HG03558 (cell line): ENCODE measurements around the gene EPN1.

Experiments used
- ATAC-seq: cut with Tn5 transposase; IDR thresholded peaks from one replicate; pipeline ENCODE4 v1.9.1; 2021; ENCODE audit warnings: moderate number of reproducible peaks; ENCODE audit not compliant: unreplicated experiment; ENCODE audit errors: extremely low read depth

Gene EPN1

DNA sequence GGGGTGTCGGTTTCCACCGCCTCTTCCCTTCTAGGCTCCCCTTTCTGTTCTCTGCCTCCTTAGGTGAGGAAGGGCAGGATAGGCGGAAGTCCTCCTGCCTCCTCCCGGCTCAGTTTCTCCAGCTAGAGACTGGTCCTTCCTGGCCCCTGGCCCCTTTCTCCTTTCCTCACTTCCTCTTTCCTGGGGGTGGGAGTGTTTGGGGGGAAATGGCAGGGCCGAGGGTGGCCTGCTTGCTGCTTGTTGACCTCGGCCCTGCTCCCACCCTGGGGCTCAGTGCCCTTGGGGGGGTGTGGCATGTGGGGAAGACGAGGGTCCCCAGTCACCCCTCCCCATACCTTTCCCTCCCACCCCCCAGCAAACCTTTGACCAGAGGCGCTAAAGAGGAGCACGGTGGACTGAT, 15.2 kb upstream of the EPN1 start:
- no peak for ATAC-seq

DNA sequence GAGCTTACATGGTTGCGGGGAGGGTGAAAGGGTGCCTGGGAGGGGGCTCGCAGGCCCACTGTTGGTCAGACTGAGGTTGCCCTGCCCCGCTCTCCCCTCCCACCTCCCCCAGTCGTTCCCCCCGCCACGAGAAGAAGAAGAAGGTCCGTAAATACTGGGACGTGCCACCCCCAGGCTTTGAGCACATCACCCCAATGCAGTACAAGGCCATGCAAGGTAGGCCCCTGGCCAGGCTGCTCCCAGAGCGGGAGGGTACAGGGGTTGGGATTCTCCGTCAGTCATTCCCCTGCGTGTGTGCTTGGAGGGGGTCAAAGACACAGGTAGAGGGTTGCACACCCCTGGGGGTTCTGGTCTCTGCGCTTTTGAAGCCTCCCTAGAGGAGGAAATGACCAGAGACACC, 14.6 kb upstream of the EPN1 start:
- no peak for ATAC-seq

DNA sequence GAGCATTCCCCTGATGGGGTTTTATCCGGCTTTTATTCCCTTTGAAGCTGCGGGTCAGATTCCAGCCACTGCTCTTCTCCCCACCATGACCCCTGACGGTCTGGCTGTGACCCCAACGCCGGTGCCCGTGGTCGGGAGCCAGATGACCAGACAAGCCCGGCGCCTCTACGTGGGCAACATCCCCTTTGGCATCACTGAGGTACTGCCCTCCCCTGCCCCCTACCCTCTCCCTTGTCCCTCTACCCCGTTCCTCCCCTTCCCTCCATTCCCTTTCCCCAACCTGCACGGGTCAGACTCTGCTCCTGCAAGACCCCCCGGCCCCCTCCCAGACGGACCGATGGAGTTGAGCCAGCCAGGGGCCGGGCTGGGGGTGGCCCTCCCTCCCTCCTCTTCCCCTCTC, 14.0 kb upstream of the EPN1 start:
- no peak for ATAC-seq

DNA sequence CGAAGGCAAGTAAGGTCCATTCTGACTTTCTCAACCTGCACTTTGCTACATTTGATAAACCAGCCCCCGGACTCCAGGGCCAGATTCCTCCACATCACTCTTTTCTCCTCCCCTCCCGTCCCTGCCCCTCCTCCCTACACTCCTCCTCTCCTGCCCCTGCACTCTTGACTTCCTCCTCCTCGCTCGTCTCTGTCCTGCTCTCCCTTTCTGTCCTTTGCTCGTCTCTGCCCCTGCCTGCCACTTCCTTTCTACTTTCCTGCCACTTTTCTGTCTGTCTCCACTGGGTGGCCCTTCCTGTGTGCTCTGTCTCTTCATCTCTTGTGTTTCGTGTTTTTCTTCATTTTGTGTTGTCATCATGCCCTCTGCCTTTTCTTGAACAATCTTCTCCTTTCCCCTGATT, 13.2 kb upstream of the EPN1 start:
- ATAC-seq = no peak

DNA sequence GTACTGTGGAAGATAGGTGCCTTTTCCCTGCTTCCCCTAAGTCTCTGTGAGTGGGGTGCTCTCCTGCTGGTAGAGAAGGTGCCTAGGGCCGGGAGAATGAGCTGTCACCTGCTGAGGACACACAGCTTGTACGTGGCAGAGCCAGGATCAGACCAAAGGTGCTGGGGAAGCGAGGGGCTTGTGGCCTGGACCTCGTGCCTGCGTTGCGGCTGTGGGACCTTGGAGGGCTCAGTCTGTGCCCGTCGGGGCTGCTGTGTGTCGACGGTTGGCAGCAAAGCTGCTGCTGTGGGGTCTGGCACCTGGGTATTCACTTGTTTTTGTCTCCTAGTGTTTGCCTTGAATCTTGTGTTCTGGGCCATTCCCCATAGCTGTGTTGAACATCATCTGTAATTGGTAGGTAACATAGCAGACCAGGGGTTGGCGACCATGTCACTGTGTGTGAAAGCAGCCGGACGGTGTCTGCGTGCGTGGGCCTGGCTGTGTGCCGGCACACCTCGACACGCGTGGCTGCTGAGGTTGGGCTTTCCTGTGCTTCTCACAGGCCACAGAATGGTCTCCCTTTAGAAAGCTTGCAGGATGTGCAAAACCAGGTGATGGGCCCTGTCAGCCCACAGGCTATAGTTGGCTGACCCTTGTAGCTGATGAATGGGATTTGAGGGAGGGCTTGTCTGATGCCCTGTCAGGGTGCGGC, 11.0 kb upstream of the EPN1 start:
- ATAC-seq = no peak

DNA sequence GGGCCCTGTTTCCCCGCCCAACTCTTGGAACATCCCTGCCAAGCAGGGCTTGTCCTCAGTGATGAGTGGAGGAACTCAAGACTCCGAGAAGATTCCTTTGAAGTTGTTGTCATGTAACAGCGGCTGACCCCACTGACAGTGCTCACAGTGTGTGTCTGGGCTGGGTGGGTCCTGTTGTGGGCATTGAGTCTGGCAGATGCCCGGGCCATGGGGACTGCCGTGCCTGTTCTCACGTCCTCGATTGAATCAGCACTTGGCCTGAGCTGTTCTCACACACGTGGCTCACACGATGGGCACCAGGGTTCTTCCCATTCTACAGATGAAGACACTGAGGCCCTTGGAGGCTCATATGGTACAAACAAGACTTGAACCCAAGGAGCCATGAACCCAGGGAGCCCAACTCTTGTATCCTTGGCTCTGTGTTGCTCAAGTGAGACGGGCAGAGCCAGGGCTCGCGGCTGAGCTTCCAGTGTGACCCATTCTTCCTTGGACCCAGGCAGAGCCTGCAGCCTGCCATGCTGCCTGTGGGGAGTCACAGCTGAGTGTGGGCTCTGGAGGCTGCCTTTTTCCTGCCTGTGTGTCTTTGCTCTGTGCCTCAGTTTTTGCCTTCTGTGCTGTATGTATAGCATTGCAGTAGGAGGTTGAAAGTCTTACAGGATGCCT, 8.6 kb upstream of the EPN1 start:
- ATAC-seq = no peak

DNA sequence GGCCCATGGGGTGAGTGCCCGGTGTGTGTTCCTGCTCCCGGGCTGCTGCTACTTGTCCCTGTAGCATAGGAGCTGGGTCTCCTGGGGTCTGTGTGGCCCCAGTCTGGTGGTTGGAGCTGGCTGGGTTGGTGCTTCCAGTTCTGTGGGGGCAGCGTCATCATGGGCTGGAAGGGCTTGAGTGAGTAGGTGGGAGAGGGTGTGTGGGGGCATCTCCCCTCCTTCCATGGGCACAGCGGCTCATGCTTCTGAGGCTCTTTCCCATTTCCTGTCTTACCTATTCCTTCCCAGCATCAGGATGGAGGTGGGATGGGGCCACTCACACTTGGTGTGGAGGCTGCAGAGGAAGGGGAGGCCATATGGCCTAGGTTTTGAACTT, 8.0 kb upstream of the EPN1 start:
- ATAC-seq = no peak

DNA sequence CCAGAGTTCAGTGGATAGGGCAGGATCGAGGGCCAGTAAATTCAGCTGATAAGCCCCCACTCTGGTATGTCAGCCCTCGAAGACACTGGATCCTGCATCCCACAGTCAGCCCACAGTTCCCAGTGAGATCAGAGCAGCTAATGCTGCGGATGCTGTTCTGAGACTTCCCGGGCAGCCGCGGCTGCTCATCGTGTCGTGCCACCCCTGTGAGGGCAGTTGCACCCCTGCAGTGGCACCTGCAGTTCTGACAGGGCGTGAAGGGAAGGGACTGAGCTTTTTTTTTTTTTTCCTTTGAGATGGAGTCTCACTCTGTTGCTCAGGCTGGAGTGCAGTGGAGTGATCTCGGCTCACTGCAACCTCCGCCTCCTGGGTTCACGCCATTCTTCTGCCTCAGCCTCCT, 7.5 kb upstream of the EPN1 start:
- no peak for ATAC-seq

DNA sequence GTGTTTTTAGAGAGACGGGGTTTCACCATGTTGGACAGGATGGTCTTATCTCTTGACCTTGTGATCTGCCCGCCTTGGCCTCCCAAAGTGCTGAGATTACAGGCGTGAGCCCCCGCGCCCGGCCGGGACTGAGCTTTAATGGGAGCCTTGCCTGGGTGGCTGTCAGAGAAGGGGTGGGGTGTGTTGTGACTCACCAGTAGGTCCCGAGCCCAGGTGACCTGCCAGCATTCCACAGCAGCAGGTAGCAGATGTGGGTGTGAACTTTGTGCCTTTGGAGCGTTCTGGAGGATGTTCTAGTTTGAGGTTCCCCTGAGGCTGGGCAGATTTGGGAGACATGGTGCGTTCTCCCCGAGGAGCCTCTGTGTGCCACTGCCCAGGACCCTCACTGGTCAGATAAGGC, 7.1 kb upstream of the EPN1 start:
- ATAC-seq = no peak

DNA sequence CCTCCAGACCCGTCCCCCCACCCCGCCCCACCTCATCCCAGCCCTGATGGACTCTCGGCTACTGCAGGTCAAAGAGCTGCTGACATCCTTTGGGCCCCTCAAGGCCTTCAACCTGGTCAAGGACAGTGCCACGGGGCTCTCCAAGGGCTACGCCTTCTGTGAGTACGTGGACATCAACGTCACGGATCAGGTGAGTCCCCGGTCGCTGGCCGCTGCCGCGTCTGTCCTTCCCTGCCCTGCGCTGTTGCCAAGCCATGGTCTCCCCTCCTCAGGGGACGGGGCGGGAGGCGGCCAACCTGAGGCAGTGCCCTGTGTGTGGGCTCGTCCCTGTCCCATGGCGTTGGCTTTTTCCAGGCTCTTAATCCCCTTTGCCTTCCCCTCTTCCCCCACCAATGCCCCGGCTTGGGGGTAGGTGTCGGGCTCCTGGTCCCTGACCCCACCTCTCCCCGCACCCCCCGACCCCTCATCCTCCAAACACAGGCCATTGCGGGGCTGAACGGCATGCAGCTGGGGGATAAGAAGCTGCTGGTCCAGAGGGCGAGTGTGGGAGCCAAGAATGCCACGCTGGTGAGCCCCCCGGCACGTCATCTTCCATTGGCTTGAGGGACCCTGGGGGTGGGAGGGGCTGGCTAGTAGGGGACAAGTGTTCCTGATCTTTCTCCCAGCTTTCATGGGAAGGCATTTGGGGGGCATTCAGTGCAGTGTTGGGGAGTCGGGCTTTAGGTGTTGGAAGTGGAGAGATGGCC, 6.2 kb upstream of the EPN1 start:
- ATAC-seq = no peak

DNA sequence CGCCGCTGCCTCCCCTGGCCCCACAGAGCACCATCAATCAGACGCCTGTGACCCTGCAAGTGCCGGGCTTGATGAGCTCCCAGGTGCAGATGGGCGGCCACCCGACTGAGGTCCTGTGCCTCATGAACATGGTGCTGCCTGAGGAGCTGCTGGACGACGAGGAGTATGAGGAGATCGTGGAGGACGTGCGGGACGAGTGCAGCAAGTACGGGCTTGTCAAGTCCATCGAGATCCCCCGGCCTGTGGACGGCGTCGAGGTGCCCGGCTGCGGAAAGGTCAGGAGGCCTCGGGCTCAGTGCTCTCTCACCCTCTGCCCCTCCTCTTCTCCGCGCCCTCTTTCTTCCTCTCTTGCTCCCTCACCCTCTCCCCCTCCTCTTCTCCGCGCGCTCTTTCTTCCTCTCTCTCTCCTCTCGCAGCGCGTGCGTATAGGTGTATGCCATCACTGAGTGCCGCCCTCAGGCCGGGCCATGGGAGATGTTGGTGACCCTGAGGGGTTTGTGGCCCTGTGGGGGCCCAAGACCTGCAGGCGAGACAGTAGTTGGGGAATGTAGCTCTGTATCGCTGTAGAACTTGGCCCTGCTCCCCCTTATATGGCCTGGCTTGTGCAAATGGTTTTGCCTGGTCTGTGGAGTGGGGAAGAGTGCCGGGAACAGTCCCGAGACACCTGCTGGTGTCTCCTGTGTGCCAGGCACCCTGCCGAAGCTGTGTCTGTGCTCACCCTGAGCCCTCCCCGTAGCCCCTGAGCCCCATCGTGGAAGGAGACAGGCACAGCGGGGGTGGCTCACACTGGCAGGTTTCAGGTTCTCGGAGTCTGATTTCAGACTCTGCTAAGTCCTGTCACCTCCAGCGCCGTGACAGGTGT, 5.4 kb upstream of the EPN1 start:
- ATAC-seq = no peak

DNA sequence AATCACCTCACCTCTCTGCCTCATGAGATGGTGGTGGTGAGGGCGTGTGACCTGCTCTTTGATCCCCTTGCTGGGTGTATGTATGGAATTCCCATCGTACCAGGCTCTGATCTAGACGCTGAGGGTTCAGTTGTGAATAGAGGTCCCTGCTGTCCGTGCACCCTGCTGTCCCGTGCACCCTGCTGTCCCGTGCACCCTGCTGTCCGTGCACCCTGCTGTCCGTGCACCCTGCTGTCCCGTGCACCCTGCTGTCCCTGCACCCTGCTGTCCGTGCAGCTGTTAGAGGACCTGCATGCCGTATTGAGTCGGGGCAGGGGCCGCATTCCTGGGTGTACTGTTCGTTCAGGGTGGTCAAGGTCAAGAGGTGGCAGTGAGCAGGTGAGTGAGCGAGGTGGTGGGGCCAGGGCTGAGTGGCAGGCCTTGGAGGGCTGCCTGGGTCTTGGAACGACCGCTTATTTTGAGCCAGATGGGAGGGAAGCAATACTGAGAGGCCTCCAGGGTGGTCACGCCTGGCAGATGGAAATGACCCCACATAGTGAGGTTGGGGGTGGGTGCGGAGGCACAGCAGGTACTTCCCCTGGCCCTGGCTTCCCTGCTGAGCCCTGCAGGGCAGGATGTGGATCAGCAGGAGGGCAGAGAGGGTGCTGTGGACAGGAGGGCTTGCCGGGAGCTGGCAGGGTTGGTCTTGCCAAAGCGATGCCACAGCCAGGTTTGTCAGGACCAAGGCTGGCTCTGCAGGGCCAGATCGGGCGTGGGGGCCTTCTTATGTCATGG, 4.6 kb upstream of the EPN1 start:
- ATAC-seq = no peak

DNA sequence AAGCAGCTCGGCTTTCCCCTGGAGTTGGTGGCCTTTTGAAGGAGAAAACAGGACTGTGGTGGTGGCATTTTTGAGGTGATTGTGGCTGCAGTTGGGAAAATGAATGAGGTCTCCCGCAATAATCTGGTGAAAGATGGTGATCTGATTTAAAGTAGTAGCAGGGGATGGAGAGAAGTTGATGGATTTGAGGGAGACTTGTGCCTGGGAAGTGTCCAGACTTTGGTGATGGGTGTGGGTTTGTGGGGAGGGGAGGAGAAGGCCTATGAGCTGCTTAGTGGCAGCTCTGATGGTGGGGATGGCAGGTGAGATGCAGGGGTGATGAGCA, 4.0 kb upstream of the EPN1 start:
- ATAC-seq = no peak

DNA sequence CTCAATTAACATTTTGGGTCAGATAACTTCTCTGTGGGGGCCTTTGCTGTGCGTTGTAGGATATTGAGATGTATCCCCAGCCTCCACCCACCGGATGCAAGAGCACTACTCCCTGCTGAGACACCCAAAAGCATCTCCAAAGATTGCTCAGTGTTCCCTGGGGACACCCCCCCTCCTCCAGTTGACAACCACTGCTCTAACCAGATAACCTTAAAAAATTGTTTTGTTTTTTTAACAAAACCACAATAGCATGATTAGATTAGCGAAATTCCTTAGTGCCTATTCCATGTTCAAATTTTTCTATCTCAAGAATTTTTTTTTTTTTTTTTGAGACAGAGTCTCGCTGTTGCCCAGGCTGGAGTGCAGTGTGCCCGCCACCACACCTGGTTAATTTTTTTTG, 2.6 kb upstream of the EPN1 start:
- no peak for ATAC-seq

DNA sequence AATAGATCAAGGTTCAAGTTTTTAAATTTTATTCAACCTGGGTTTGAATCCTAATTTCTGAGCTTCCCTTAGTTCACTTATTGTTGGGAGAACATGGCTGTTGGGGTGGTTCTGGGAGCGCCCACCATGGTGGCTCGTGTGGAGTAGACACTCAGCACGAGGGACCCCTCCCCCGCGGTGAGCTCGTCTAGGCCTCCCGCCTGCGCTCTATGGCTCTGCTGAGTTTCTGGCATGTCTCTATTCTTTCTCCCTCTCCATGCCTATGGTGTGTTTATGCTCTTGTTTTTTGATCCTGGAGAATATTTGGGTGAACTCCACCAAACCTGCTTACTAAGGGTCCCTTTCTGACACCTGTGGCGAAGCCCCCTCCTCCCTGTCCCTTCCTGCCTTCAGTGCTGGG, 1.6 kb upstream of the EPN1 start:
- no peak for ATAC-seq

DNA sequence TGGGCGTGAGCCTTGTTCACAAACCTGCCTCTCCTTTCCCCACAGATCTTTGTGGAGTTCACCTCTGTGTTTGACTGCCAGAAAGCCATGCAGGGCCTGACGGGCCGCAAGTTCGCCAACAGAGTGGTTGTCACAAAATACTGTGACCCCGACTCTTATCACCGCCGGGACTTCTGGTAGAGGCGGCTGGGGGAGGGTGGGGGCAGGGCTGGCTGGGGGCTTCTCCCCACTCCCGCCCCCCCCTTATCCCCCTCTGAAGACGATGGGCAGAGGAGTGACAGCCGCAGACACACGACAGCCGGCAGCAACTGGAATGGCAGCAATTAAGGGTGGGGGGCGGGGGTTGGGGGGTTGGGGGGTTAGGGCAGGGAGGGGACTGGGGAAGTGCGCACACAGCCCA, 1.1 kb upstream of the EPN1 start:
- no peak for ATAC-seq

DNA sequence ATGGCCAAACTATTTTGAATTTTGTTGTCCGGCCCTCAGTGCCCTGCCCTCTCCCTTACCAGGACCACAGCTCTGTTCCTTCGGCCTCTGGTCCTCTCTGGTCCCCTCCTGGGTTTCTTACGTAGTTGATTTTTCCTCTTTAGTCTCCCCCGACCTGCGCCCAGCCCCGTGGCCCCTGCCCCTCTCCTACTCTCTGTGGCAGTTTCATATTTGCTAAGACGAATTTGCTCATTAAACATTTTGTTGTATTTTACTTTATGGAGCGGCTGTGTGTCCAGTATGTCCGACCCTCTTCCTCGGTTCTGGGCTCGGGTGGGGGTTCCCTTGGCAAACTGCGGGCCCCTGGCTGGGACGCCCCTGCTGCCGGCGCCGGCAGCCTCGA, 576 bp upstream of the EPN1 start:
- ATAC-seq = no peak

DNA sequence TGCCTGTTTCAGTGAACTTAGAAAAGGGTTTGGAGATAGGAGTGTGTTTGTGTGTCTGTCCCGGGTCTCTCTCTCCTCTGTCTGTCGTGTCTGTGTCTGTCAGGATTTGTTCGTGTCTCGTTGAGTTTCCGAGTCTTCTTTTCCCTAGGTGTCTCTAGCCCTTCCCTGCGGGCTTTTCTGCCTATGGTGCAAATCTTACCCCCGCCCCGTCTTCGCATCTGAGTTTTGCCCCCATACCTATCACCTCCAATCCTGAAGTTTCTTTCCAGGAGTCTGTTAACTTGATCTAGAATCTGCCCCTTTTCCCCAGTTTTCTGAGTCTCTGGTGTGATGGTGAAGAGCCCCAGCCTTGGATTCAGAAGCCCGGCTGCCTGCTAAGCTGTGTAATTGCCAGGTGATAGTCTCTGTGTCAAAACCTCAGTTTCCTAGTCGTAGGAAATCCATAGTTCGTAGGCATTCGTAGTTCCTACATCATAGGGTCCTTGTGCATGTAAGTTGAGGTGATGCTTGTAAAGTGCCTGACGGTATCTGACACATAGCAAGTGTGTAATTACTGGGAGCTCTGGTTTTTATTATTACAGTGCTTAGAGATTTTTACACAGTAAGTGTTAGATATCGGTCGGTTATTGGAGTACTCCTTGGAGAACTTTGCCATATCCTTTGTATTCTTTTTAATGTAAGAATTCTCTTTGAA, 782 bp downstream of the EPN1 start:
- ATAC-seq = no peak

DNA sequence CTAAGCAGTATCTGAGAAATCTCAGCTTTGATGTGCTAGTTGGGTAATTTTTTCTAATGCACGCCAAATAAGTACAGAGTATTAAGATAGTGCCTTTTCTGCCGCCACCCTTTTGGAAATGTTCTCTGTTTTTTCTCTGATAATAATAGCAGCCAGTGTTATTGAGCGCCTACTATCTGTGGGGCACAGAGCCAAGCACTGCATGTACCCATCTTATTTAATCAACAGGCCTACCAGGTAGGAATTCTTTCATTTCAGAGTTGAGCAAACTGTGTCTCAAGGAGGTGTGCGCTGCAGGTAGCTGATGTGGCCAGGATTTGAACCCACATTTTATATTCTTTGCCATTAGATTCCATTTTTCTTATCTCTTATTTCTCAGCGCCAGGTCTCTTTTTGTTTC, 1.4 kb downstream of the EPN1 start:
- ATAC-seq = no peak
